Muscle of back (tissue), 11 donors: ENCODE results near the gene CRADD. TPM values are rescaled to one million over a fixed set of nuclear protein-coding genes. Genes with fewer than 3 reads are reported as not detected.

Source experiments
- DNase-seq, 3 donors: peaks; one replicate each; pipeline versions ENCODE4 v3.0.0 to v3.0.0-alpha.2; 2013
- polyA plus RNA-seq, 10 donors: library from polyadenylated mRNA; unstranded; fragments of 120-200 nt; gene quantifications; one replicate each; pipeline ENCODE4 v1.2.1, GENCODE V29; 2013; ENCODE audit not compliant: insufficient read length in 10 of 10

CRADD gene
- polyA plus RNA-seq, 10 donors: 10.0 to 14.3 (median 12.4) TPM

DNA sequence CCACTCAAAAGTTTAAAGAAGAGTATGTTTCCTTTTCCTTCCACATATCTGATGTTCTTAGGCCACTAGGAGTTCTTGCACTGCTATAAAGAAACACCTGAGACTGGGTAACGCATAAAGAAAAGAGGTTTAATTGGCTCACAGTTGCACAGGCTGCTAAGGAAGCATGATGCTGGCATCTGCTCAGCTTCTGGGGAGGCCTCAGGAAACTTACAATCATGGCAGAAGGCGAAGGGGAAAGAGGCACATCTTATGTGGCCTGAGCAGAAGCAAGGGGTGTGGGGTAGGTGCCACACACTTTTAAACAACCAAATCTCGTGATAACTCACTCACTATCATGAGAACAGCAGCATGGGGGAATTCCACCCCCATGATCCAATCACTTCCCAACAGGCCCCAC, 7.7 kb upstream of the CRADD start:
- no peak for DNase-seq

GRCh38 chr12:93670104-93670503, 7.1 kb upstream of the CRADD start:
- DNase-seq: no peak

DNA sequence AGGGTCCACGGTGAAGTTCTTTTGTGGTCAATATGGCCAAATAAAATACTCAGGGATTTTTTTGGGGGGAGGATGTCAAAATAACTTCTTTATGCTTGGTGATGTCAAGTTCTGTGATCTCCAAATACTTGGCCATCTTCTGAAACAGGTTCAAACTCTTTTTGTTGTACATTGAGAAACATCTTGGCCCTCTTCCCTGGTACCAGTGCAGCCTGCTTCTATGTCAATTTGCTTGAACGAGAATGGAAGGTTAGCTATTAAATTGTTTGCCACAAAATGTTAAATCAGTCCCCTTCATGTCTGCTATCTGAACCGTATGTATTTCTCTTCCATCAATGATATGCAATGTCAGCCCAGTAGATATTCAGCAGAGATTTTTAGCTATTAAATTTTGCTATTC, 6.1 kb upstream of the CRADD start:
- no peak for DNase-seq

DNA sequence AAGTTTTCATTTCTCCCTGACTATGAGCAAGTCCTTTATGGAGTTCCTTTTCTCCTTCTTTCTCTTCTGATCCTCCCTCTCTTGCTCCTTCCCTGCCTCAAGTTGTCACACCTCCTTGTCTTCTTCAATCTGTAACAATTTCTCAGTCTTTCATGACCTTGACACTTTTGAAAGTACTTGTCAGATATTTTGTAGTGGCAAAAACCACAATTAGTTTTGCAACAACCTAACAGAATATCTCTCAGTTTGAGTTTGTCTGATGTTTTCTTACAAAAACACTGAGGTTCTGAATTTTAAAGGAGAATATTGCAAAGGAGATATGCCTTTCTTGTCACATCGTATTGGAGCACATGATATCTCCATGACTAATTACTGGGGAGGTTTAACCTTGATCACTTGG, 4.1 kb upstream of the CRADD start:
- no peak for DNase-seq

- no peak for DNase-seq
Observed at GRCh38 chr12:93674386-93674785, 2.8 kb upstream of the CRADD start.

DNA sequence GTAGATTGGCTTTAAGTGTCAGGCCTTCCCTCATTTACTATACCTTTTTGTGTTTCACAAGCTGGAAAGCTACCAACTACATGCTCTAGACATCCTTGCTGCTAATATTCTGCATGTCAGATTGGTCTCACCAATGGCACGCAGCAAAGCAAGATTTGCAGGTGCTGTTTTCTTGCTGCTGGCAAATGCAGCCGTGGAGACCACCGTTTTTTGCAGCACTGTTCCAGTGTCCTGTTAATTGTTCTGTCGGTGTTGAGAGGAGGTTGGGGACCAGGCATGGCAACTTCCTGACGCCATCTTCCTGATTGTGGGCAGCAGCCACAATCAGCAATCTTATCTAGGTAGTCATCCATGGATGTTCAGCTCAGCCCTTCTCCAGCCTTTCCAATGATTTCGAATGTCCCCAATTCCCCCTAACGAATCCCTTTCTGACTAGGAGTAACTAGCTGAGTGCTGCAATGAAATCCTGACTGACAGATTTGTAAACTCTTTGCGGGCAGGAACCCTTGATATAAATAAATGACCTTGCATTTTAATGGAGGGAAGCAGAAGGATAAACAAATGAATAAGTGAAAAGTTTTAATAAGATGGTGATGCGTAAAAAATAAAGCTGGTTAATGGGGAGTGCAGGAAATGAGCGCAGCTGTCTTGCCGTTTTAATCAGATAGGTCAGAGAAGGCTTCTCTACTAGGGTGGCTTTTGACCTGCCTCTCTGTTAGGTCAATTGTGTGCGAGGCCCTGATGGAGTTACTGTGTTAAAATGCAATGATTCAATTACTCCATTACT, 574 bp upstream of the CRADD start:
- no peak for DNase-seq

DNA sequence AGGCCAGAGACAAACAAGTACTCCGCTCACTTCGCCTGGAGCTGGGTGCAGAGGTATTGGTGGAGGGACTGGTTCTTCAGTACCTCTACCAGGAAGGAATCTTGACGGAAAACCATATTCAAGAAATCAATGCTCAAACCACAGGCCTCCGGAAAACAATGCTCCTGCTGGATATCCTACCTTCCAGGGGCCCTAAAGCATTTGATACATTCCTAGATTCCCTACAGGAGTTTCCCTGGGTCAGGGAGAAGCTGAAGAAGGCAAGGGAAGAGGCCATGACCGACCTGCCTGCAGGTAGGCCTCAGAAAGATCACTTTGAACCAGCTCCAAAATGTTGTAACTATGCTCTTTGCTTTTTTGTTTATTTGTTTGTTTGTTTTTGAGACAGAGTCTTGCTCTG, 1.6 kb downstream of the CRADD start:
- DNase-seq: no peak

GRCh38 chr12:93679308-93679925, 2.2 kb downstream of the CRADD start:
- DNase-seq: peak in 2 of 3 donors; percentile 49 to 51

DNA sequence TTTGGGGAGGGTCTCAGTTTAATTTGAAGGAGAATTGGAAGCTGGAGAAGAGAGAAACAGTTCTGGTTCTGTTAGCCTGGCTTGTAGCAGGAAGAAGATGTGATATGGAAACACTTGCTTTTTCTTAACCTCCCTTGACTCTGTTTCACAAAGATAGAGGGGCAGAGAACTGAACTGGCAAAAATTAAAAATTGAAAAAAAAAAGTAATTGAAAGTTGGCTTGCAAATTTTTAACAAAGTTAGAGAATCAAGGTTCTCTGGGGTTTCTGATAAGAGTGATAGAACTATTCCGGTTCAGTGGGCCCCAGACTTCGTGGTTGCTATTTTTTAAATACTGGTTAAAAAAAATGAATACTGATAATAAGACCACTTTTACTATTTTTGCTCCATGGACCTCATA, 2.8 kb downstream of the CRADD start:
- no peak for DNase-seq

DNA sequence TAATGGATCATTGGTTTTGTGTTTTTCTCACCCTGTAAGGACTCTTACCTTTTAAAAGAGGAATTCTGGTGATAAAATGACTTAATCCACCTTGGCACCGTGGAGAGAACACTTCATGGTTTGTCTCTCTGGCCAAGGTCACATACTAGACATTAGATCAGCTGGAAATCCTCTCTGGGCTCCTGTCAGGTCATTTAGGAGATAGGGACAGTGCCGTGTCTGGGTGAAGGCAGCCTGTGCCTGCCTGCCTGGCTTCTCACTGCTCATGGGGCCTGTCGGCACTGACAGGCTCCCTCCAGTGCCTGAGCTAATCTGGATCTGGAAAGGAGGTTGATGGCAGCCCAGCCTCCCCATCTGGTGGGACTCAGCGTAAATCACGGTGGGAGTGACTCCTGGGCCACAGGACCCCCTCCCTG, 5.7 kb downstream of the CRADD start:
- DNase-seq: no peak

- no peak for DNase-seq
Observed at GRCh38 chr12:93683410-93683809, 6.2 kb downstream of the CRADD start.

GRCh38 chr12:93684716-93685115, 7.5 kb downstream of the CRADD start:
- no peak for DNase-seq

DNA sequence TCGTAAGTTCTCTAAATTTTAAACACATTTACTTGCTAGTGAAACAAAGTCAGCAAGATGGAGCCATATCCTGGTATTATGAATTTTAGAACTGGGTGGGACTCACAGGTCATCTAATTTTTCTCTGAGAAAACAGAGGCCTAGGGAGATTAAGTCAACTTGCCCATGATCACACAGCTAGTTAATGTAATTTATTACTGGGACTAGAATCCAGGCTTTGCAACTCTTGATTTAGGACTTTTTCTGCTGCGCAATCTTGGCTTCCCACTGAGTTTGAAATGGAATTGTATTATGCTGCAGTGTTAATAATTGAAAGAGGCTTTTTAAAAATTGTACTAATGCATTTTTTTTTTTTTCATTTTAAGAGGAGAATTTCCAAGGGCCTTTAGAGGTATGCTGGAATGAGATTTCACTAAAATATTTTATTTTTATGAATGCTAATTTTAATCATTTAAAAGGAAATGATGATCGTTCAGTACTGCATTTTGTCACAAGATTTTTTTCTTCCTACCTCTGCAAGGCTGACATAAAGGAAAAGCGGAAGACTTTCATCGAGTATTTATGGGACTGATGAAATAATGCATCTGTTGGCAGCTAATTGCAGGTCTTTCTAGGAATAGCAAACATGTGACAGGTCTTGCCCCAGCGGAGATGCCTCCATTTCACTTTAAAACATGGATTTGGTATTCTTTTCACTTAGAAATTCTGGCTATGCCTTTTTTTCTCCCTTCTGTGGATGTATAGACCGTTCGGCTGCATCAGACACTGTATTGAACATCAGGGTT, 9.6 kb downstream of the CRADD start:
- DNase-seq: no peak

GRCh38 chr12:93689076-93689834, 12.1 kb downstream of the CRADD start:
- DNase-seq: no peak

- no peak for DNase-seq
Observed at GRCh38 chr12:93696462-93696861, 19.3 kb downstream of the CRADD start.

DNA sequence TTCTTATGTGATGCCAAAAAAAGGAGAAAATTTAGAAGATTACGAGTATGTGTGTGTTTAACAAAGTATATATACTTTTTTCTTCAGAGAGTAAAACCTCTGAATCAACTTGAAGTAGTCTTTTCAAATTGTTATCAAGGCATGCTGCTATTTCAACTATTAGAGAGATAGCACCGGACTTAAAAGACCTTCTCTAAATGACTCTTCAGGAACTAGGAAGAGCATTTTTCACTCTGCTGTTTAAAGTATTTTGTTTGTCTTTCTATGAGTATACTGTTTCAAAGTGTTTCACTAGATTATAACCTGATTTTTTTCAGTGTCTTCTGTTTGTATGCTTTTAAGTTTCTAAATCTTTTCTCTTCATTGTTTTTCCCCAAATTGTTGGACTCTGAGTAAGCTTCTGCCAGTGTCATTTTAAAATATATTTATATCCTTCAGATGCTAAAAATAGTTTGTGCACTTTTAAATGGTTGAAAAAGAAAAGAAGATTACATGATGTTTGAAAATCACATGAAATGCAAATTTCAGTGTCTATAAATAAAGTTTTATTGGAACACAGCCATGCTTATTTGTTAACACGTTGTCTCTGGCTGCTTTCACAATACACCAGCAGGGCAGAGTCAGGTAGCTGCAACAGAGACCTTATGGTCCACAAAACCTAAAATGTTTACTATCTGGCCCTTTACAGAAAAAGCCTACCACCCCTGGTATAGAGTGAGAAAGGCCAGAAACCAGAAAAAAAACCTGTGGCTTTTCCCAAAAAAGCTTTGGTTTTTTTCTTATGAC, 21.3 kb downstream of the CRADD start:
- DNase-seq: no peak

GRCh38 chr12:93699271-93700145, 22.3 kb downstream of the CRADD start:
- peak in 1 of 3 donors; percentile 68 for DNase-seq

- no peak for DNase-seq
Observed at GRCh38 chr12:93702707-93703315, 25.6 kb downstream of the CRADD start.

DNA sequence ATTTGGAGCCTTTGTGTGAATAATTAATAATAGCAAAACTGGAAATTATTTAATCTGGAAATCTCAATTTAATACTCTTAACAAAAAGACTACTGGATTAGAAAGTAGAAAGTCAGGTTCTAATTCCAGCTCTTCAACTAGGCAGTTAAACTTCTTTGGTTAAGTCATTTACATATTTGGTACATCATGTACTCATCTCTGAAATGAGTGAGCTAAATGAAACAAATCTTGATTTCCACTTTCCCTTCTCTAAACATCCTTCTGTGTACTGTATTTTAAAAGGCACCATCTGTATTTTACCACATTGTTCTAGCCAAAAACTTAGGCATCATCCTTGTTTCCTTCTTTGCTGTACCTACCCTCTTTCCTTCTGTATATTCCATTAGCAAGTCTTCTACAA, 26.9 kb downstream of the CRADD start:
- no peak for DNase-seq

GRCh38 chr12:93704625-93705024, 27.4 kb downstream of the CRADD start:
- no peak for DNase-seq
